ENCODE measurements around the gene FGF4. TPM values are rescaled to one million over a fixed set of nuclear protein-coding genes. Genes with fewer than 3 reads are reported as not detected.

The FGF4 gene
- total RNA-seq, 4 donors from 2014 or later = not detected

DNA sequence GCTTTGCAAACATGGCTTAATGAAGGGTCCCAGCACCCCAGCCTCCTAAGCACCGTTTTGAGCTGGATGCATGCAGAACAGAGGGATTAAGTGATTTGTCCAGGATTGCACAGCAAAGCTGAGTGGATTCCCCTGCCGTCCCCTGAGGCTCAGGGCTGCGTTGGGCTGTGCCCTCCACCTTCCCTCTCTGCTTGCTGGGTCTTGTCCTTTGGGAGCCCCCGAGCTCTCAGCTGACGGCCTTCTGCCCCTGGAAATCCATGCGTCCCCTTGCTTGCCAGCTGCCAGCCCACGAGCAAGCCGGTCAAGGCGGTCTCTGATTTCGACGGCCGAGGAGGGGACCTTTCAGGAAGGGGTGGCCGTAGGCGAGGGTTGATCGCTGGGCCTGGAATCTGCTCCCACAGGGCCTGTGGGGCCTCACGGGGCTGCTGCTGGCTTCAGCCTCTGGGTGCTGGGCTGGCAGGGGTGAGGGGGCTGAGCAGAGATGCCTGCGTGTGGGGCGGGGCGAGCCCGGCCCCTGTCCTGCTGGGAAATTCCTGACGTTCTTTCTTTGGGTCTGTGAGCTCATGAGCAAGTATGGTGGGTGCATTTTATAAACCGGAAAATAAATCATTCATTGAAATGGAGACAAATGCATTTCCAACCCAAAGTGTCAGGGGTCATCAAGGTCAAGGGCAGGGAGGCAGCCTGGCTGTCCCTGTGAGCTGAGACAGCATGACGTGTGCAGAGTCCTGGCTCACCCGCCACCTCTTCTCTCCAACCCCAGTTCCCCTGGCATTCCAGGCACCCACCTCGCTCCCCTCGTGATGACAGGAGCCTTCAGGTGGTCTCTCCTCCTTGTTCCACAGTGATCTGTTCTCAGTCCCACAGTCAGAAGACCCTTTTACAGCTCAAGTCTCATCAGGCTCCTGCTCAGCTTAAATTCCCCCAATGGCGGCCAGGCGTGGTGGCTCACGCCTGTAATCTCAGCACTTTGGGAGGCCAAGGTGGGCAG is 28.1 kb downstream of the FGF4 start:
- peaks cover 0 to 41% (median 0%) of the 10 kb centered on the region in 4 donors for H3K27me3 ChIP-seq
- no peak overlapping the region for H3K4me3 ChIP-seq
- intact Hi-C loops (cut with DNase I) = no loop called here
- H3K36me3 ChIP-seq = no peaks in the 10 kb centered on the region
- WGBS = 76% methylated on average over 22 of the region's 29 CpGs
- no peak for DNase-seq (ENCODE audit: extremely low spot score)
- no peak for TF ChIP-seq EP300 (IDR thresholded peaks at IDR 0.05)
- H3K27ac ChIP-seq (replicated peaks in 1 of 4) = no peak overlapping the region
- H3K9me3 ChIP-seq = no peaks in the 10 kb centered on the region
- H3K4me1 ChIP-seq = no peaks in the 10 kb centered on the region

DNA sequence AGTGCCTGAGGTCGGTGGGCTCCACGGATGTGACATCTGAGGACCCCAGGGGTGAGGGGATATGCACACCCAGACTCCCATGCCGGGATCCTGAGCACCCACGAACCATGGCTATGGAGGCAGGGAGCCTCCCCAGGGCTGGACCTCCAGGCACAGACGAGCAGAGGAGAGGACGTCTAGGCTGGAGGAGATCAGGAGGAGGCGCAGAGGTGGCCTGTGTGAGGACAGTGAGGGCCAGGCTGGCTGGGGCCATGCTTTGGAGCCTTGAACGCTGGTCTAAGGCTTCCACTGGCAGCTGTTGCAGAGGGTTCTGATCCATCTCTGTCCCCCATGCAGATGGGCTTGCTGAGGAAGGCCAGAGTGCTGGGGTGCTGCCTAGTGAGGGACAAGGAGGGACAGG is 29.0 kb downstream of the FGF4 start:
- H3K27ac ChIP-seq (replicated peaks in 1 of 4) = no peak overlapping the region
- 70% methylated on average over 8 of the region's 8 CpGs for WGBS

DNA sequence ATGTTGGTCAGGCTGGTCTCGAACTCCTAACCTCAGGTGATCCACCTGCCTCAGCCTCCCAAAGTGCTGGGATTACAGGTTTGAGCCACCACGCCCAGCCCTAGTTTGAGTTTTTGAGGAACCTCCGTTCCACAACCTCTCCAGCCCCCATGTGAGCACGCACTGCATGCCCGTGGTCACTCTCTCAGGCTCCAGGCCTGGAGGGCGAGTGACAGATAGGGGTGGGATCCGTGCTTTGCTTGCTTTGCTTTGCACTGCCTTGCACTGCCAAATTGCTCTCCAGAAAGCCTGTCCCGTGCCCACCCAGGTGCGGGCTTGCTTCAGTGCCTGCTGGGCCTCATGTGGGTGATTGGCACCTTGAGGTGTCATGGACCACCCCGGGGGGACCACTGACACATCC is 29.9 kb downstream of the FGF4 start:
- Histone ChIP-seq H3K4me3 (no peak overlapping the region), H3K27ac (replicated peaks in 1 of 4) (no peak overlapping the region), H3K9me3 (peaks cover 0 to 2% (median 0%) of the 10 kb centered on the region in 4 donors), H3K27me3 (peaks cover 0 to 36% (median 0%) of the 10 kb centered on the region in 4 donors), H3K4me1 (no peaks in the 10 kb centered on the region), H3K36me3 (no peaks in the 10 kb centered on the region)
- no peak for DNase-seq (ENCODE audit: extremely low spot score)
- TF ChIP-seq, protein P1, sequence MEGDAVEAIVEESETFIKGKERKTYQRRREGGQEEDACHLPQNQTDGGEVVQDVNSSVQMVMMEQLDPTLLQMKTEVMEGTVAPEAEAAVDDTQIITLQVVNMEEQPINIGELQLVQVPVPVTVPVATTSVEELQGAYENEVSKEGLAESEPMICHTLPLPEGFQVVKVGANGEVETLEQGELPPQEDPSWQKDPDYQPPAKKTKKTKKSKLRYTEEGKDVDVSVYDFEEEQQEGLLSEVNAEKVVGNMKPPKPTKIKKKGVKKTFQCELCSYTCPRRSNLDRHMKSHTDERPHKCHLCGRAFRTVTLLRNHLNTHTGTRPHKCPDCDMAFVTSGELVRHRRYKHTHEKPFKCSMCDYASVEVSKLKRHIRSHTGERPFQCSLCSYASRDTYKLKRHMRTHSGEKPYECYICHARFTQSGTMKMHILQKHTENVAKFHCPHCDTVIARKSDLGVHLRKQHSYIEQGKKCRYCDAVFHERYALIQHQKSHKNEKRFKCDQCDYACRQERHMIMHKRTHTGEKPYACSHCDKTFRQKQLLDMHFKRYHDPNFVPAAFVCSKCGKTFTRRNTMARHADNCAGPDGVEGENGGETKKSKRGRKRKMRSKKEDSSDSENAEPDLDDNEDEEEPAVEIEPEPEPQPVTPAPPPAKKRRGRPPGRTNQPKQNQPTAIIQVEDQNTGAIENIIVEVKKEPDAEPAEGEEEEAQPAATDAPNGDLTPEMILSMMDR (IDR thresholded peaks at IDR 0.05) = no peak
- TF ChIP-seq POLR2A (IDR thresholded peaks at IDR 0.05; ENCODE audit: low read depth) = no peak
- TF ChIP-seq POLR2AphosphoS5 (IDR thresholded peaks at IDR 0.05) = no peak
- TF ChIP-seq EP300 (IDR thresholded peaks at IDR 0.05) = no peak
- intact Hi-C loops (cut with DNase I) = no loop called here
- WGBS = 100% methylated on average over 2 of the region's 10 CpGs

More for the DNA sequence above, 29.0 kb downstream of the FGF4 start:
- no peak for TF ChIP-seq EP300 (IDR thresholded peaks at IDR 0.05)
- no peak for TF ChIP-seq POLR2A (IDR thresholded peaks at IDR 0.05; ENCODE audit: low read depth)
- TF ChIP-seq, protein P1 (IDR thresholded peaks at IDR 0.05) = no peak
- TF ChIP-seq POLR2AphosphoS5 (IDR thresholded peaks at IDR 0.05) = no peak
- intact Hi-C loops (cut with DNase I) = no loop called here
- no peak for DNase-seq (ENCODE audit: extremely low spot score)
- no peaks in the 10 kb centered on the region for H3K9me3 ChIP-seq
- H3K36me3 ChIP-seq = no peaks in the 10 kb centered on the region
- no peak overlapping the region for H3K4me3 ChIP-seq
- peaks cover 0 to 41% (median 0%) of the 10 kb centered on the region in 4 donors for H3K27me3 ChIP-seq
- no peaks in the 10 kb centered on the region for H3K4me1 ChIP-seq

DNA sequence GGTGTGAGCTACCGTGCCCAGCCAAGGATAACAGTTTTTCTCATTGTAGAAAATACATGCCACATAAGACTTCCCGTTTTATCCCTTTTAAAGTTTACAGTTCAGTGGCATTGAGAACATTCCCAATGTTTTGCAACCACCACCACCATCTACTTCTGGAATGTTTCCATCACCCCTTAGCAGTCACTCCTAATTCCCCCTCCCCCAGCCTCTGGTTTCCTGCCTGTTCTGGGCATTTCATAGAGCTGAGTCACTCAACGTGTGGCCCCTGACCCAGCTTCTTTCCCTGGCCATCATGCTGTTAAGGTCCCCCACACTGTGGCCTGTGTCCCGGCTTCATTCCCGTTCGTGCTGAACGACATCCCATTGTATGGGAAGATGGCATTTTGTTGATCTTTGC is 30.7 kb downstream of the FGF4 start:
- Histone ChIP-seq H3K36me3 (no peaks in the 10 kb centered on the region), H3K27me3 (peaks cover 0 to 36% (median 0%) of the 10 kb centered on the region in 4 donors), H3K4me1 (no peaks in the 10 kb centered on the region), H3K27ac (replicated peaks in 1 of 4) (no peak overlapping the region), H3K9me3 (peaks cover 0 to 10% (median 4%) of the 10 kb centered on the region in 4 donors), H3K4me3 (no peak overlapping the region)
- TF ChIP-seq POLR2AphosphoS5 (IDR thresholded peaks at IDR 0.05) = no peak
- TF ChIP-seq, protein P1 (IDR thresholded peaks at IDR 0.05) = no peak
- no peak for TF ChIP-seq EP300 (IDR thresholded peaks at IDR 0.05)
- TF ChIP-seq POLR2A (IDR thresholded peaks at IDR 0.05; ENCODE audit: low read depth) = no peak
- 63% methylated on average over 7 of the region's 7 CpGs for WGBS
- intact Hi-C loops (cut with DNase I) = no loop called here
- DNase-seq (ENCODE audit: extremely low spot score) = no peak

DNA sequence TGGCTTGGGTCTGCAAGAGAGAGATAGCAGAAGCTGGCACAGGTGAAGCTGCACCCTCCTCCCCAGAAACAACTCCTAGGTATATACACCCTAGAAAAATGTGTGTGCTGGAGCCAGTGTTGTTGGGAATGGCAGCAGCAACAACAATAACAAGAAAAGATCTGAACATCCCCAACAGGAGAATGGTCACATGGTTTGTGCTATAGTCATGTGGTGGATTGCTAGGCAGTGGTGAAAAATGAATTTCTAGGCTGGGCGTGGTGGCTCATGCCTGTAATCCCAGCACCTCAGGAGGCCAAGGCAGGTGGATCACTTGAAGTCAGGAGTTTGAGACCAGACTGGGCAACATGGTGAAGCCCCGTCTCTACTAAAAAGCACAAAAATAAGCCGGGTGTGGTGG is 40.3 kb downstream of the FGF4 start:
- H3K27me3 ChIP-seq = peaks cover 0 to 31% (median 0%) of the 10 kb centered on the region in 4 donors
- peaks cover 0 to 40% (median 29%) of the 10 kb centered on the region in 4 donors for H3K9me3 ChIP-seq
- no peak overlapping the region for H3K27ac ChIP-seq (replicated peaks in 1 of 4)
- no peaks in the 10 kb centered on the region for H3K36me3 ChIP-seq
- TF ChIP-seq POLR2A (IDR thresholded peaks at IDR 0.05; ENCODE audit: low read depth) (no peak), POLR2AphosphoS5 (IDR thresholded peaks at IDR 0.05) (no peak), EP300 (IDR thresholded peaks at IDR 0.05) (no peak)
- DNase-seq (ENCODE audit: extremely low spot score) = no peak
- 93% methylated on average over 3 of the region's 3 CpGs for WGBS
- intact Hi-C loops (cut with DNase I) = no loop called here
- H3K4me3 ChIP-seq = no peak overlapping the region
- H3K4me1 ChIP-seq = no peaks in the 10 kb centered on the region

All from esophagus muscularis mucosa (tissue), 4 donors.